Measurements from ENCODE around the gene INSC.

The INSC gene

DNA sequence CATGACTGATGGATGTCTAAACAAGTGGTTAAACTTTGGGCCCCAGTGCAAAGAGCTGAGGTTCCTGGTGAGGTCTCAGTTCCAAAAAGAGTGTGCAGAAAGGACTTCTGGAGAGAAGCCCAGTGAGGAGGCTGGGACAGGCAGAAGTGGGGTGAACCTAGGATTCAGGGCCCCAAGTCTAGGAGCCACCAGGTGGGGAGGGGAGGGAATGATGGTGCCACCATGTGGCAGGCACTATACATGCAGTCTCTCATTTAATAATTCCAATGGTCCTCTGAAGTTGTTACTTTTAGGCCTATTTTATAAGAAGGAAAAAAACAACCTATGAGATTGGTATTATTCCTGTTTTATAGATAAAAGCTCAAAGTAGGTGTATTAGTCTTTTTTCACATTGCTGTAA is 102.0 kb downstream of the INSC start:
- DNase-seq (ENCODE audit: low spot score): peak; percentile 60

DNA sequence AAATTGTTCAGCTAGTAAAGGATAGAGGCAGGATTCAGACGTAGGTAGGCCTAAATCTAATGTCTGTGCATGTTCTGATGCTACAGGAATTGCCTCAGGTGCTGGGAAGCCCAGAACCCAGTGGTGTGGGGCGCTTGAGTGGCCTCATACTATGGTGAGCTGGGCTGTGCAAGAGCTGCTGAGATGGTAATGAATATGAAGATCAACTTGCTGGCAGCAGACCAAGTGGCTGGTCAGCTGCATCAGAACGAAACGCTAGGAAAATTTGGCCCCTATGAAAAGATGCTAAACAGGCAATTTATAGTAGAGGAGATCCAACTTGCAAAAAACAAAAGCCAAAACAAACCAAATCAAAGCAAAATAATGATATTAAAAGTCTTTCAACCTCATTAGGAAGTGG is 102.7 kb downstream of the INSC start:
- no peak for DNase-seq (ENCODE audit: low spot score)

DNA sequence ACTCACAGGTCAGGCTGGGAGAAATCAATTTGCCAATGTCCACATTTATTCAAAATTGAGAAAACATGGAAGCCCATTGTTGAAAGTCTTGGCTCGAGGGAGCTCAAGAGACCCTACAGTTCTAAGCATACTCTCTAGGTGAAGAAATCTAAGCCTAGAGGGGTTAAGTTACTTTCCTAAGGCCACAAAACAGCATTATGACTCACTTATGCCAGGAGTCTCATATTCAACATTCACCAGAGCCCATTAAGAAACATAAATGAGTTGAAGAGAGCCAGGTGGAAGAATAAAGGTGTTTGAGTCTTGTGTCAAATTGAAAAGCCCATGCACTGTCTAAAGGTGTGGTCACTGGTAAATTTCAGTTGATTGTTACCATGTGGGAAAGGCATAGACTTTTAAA is 108.1 kb downstream of the INSC start:
- no peak for DNase-seq (ENCODE audit: low spot score)

DNA sequence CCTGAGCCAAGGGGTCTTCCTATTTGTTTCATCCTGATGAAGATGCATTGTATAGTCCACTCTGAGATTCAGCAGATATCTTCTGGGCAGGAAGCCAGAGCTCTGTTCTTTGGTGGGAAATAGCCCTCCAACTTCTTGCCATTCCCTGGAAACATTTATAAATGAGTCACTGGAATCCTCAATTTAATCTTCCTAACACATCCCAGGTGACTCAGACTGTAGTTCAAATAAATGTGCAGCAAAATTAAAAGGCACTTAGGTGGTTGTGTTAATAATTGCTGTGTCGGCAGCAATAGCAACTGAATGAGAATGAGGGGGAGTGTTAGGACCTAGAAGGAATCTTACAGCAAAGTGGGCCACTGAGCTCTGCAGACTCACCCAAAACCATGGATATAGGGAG is 108.6 kb downstream of the INSC start:
- DNase-seq (ENCODE audit: low spot score): no peak

DNA sequence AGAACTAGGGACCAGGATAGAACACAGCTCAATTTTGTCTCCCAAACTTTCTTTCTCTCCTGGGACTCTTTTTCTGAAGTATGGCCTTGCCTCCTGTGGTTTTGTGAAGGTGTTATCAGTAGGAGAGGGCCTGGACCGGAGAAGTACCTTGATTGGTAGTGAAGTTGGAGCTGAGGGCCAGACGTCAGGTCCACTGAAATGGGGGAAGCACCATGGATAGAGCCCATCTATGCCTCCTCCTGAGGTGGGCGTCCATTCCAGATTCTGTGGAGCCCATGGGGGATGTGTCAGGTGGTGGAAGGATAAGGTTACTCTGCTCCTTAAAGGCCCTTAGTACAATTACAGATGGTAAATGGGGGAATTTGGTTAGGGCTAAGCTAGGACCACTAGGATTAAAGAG is 109.7 kb downstream of the INSC start:
- DNase-seq (ENCODE audit: low spot score): no peak

DNA sequence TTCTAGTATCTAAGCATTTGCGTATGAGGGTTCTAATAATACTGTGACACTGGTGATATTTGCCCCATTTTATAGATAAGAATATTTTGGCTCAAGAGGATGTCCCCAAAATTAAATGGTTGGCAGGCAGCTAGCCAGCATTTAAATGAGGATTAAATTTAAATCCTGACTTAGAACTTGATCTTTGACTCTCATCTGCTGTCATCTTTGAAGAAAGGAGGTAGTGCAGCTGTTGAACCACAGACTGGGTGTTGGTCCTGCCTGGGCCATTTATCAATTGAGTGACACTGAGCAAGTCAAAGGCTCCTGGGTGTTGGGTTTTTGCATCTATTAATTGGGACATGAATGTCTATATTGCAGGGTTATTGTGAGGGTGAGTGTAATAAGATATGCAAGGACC is 112.3 kb downstream of the INSC start:
- no peak for DNase-seq (ENCODE audit: low spot score)

DNA sequence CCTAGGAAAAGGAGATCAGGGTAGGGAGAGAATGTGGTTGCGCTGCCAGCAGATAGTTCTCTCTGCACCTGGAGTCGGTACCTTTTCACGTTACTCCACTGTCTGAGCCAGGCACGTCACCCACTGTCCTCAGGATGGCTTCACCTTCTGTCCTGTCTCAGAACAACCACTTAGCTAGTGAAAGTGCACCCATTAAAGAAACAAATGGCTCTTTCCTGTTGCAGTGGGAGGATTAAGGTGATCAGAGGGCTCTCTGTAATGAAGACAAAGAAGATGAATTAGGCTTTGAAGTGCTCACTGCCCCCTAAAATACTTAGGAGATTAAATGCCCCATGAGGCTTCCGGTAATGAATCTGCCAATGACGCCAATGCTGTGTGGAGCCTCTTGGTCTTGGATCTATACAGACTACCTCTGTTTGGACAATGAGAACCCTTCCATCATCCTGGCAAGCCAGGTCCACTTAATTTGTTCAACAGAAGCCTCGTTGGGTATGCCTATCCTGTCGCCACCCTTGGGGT is 113.7 kb downstream of the INSC start:
- no peak for DNase-seq (ENCODE audit: low spot score)

DNA sequence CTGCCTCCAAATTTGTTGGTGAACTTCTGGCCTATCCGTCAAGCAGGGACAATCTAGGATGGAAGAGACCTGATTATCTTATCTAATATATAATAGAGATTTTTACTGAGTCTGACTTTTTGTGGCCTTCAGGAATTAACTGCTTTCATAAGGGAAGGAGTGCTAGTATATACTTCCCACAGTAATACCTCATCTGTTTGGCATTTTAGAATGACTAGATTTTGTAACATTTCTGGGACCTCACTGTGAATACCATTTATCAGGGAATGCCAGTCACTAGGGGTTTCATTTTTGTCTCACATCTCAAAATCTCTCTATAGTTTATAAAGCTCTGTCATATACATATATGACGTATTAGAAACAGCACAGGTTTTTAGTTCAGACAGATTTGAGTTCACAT is 114.3 kb downstream of the INSC start:
- no peak for DNase-seq (ENCODE audit: low spot score)

DNA sequence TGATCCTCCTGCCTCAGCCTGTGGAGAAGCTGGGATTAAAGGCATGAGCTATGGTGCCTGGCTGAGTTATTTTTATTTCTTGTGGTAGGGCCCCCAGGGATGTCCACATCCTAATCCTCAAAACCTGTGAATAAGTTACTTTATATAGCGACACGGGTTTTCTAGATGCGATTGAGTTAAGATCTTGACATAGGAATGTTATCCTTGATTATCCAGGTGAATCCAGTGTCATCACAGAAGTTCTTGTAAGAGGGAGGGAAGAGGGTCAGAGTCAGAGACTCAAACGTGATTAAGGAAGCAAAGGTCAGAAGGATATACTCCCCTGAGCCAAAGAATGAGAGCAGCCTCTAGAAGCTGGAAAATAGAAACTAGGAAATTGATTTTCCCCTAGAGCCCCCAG is 117.8 kb downstream of the INSC start:
- no peak for DNase-seq (ENCODE audit: low spot score)

DNA sequence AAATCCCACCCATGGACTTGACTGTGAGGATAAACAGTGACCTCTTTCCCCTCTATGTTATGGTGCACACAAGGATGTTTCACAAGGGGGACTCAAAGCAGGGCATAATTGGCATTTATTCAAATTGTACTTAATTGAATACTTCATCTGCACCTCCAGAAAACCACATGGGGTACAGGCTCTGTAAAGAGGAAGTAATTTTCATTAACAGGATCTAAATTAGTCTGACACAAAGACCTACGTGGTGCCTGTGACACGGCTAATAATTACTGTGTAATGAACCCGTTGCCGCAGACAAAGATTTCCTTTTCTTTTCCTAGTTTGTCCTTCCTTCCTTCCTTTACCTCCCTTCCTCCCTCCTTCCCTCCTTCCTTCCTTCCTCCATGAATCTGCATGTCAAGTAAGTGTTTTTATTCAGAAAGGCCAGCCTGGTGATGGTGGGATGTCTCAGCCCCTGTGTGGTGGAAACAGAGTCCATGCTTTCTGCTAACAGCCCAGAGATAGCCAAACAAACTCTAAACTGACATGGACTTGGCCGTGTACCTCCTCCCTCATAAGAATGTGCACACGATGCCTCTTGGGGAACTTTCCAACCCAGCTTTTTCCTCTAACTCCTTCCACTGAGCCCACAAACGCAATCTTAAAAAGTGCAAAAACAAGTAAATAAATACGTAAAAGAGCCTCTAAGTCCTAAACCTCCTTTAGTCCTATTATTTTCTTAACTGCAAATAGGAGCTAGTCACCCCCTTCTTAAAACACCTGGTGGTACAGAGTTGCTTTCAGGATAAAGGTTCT is 118.8 kb downstream of the INSC start:
- no peak for DNase-seq (ENCODE audit: low spot score)

DNA sequence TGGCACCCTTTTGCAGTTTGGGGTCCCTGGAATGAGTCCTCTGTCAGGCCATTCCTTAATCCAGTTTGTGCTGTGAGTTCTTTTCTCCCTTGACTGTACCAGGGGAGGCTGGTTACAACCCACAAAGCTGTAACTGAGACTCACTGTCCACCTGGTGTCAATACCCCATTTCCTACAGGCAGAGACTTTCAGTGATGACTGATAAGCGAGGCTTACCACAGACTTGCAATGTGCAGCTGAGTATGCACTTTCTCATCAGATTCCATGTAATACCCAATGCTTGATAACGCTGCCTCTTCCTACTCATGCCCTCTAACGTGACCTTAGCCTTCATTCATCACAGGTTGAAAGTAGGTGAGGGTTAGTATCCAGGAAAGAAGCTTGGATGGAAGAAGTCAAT is 120.1 kb downstream of the INSC start:
- no peak for DNase-seq (ENCODE audit: low spot score)

DNA sequence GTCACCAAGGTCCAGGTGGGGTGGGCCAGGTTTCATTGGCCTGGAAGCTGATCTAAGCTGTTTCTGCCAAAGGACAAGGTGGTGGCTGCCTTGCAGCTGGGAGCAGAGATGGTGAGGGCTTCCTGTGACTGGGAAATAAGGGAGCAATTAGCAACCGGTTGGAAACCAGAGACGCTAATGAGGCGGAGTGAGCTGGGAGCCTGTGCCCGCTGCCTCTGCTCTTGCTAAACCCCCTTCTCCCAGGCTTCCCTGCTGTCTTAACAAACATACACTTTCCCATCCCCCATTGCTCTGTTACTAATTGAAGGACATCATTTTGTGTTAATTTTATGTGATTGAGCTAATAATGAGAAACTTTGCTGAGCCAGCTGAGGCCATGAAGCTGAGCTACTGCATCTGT is 121.8 kb downstream of the INSC start:
- no peak for DNase-seq (ENCODE audit: low spot score)

DNA sequence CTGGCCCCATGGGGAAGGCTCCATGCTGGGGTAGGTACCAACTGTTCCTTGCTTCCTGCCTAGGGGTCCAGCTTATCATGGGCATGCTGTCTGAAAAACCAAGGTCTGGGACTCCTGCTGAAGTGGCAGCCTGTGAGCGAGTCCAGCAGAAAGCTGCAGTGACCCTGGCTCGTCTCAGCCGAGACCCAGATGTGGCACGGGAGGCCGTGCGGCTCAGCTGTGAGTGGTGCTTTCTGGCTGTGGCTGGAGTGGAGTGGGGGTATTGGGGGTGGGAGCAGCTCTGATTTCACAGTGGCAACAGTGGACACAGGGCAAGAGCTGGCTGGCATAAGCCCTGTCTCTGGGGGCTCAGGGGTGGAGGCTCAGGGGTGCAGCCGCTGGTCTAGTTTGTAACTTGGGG is 124.1 kb downstream of the INSC start:
- DNase-seq (ENCODE audit: low spot score): no peak

DNA sequence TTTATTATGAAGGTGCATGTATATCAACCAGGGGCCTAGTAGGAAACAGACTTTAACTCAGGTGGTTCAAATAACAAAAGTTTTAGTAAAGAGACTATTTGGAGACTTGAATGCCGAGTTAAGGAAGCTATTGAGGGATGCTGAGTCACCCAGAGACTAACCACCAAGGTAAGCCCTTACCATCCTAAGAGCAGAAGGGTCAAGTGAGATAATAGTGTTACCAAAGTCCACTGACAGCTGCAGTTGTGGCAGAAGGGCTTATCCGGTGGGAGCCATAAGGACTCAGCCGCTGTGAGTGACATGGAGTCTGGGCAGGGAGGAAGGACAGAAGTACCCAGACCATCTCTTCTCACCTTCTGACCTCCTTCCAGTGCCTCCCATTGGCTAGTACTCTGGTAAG is 134.0 kb downstream of the INSC start:
- DNase-seq (ENCODE audit: low spot score): no peak

DNA sequence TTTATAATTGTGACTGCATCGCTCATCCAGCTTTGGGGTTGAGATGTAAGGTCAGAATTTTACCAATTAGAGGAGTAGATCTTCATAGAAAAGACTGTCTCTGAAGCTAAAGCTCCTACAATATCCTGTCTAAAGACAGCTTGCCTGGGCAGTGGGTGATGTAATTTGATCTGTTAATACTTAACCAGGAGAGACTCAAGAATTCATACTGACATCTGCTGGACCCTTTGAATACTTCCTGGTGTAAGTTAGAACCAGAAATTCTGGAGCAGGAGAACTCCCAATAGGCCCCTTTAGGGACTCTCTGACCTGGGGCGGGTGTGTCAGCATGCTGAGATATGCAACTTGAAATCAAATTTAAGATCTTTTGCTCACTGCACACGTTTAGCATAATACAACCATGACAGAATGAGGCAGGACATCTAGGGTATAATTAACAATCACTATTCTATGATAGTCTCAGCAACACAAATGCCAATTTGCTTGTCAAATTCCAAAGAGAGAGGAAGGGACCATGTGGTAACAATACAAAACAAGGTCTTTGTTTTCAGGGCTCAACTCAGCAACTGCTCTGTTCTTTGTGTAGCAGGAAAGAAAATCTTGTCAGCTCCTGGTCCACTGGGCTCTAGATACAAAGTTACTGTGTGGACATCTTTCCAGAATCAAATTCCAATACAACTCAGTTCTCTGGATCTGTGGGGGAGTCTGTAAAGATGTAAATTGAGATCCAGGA is 143.9 kb downstream of the INSC start:
- DNase-seq (ENCODE audit: low spot score): peak; percentile 64

DNA sequence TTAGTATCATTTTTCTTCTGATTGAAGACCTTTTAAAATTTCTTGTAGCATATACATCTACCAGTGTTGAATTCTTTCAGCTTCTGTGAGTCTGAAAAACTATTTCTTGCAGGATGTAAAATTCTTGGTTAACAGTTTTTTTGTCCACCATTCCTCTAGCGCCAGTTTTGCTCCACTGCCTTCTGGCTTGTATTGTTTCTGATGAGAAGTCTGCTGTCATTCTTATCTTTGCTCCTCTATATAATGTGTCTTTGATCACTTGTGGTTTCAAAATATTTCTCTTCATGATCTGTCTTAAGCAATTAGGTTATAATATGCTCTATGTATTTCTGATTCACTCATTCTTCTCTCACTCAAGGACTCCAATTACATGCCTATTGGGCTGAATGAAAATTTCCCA is 152.3 kb downstream of the INSC start:
- DNase-seq (ENCODE audit: low spot score): no peak

DNA sequence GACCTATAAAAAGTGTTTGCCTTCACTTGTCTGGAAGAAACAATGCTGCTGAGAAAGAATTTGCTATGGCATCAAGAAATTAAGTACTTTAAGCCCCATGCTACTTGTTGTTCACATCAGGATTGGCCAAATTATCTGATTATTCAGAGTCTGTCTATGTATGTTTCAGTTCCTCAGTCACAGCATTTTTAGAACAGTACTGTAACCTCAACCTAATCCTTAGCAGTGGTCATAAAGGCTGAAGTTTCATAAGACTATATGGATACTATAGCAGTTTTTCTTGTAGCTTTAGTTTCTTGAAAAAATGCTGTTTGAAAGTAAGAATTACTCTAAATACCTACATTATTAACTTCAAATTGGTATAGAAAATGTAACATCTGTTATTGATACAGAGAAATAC is 153.9 kb downstream of the INSC start:
- no peak for DNase-seq (ENCODE audit: low spot score)

DNA sequence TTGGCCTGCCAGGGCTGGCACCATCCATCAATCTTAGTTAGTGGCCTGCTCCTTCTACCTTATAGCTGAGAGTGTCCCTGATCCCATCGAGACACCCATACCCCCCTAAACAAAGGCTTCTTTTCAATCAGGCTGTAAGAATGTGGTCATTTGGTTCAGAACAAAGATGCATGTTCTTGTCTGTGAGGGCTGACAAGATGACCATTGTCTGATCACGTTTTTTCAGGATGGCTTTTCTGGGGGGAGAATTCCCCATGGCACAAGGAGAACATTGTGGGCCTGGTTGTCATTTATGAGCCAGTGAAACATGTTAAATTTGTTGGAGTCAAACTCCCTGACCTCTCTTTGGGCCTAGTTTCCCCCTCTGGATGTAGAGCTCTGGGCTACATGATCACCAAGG is 160.4 kb downstream of the INSC start:
- DNase-seq (ENCODE audit: low spot score): no peak

DNA sequence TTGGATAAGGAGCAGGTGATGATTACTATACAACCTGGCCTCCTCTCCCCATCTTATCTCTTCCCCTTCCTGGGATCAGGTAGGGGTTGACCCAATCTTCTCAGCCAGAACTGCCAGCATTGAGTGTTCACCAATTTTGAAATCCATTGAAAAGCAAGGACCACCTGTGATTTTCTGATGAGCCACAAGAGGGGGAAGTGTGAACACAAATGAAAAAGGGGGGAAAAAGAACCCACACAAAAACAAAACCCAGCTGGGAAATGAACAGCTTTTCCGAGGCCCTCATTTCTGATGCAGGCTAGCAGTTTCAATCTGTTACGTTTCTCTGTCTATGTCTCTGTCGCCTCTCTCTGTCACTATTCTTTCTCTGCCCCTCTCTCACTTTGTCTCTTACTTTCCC is 161.9 kb downstream of the INSC start:
- DNase-seq (ENCODE audit: low spot score): peak; percentile 38

DNA sequence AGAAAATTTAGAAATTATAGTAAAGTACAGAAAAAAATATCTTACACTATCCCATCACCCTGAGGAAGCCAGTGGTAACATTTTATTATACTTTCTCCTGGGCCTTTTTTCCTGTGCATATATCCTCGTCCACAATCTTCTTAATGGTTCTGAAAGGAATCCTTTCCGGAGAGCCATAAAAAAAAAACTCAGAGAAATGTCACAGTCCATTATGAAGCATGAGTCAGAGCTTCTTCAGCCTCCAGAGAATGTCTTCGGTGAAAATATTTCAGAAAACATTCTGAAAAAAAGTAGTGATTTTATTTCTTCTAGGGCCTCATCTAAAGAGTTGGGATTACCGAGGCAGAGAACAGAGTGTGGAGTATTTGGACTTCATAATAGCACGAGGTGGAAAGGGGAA is 163.4 kb downstream of the INSC start:
- DNase-seq (ENCODE audit: low spot score): no peak

DNA sequence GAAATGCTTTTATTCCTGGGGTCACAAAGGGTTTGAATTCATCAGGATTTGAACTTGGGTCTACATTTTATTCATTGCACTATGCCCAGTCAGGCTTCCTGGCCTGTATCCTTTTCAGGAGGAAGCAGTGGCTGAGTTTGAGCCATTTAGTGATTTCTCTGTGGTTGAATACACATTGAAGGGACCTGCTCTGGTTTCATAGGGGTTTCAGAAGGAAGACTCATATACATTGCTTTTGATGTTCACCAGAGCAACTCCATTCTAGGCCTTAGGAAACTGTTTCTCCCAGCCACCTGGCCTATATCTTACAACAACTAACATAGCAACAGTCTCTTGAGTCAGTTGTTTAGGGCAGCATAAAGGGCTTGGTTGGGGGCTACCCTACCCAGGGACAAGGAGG is 165.7 kb downstream of the INSC start:
- DNase-seq (ENCODE audit: low spot score): no peak

DNA sequence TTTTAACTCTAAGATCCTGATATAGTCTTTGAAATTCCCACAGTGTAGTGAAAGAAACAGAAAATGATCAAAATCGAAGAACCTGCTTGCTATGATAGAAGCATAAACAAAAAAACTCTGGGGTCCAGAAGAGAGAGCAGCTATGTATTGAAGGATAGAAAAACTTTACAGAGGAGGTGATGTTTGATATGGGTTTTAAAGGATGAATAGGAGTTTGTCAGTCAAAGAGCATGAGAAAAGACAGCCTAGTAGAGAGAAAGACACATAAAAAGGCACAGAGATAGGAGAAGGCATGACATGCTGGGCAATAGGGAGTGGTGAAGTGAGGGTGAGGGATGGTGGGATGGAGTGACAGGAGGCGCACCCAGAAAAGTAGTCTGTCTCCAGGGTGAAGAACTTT is 168.0 kb downstream of the INSC start:
- no peak for DNase-seq (ENCODE audit: low spot score)

DNA sequence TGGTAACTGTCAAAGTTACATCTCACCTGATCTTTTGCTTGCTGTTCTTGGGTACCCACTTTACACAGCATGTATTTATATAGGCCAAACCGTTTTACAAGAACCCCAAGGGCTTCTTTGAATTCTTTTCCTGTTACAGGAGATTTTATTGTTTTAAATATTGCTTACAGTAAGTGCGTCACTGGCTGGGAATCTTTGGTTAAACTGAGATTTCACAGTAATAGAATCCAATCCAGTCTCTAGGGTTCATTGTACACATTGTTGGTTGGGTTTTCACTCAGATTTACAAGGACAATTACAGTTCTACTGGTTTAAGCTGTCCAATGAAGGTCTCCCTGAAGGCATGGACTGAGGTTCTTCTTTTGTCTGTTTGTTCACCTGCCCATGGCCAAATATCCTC is 171.7 kb downstream of the INSC start:
- DNase-seq (ENCODE audit: low spot score): no peak

DNA sequence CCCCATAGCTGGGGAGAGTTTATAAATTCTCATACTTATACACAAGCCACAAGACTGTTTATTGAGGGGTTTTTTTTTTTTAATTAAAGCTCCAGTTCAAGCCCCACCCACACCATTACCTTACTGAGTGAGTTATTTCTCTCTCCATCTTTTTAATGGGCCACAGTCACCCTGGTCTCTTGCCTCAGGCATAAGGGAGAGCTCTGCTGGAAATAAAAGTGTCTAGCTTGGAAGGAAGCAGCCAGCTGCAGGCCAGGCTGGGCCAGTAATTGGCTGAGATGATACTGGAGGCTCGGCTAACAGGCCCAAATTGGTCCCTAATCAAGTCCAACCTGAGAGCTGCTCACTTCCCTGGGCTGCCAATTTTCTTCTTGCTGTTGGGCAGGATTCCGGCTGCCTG is 174.1 kb downstream of the INSC start:
- DNase-seq (ENCODE audit: low spot score): no peak
